ENCODE data around the gene B4GALT5.
"Not testable (repeated sequence)": the region's sequence is repeated elsewhere in the genome, so short reads cannot be mapped to it uniquely, and the experiment has no call there.

B4GALT5 gene

GRCh38 chr20:49671433-49671832 is 42.2 kb downstream of the B4GALT5 start:
- DNase-seq (ENCODE audit: low read depth, low spot score): no peak
- CTCF ChIA-PET: interaction anchor here (1.4 to 2.5 kb wide), 2 partner anchors 9 to 11 kb away, joined by 3 to 7 read pairs; no protein-coding TSS in a partner anchor
- POLR2A ChIA-PET: no interaction called here
- no peak overlapping the region for H3K4me3 ChIP-seq (ENCODE audit: low read depth, low read length)
- TF ChIP-seq CTCF (IDR thresholded peaks at IDR 0.05; ENCODE audit: insufficient read depth, low read length, missing control alignments): no peak

GRCh38 chr20:49669601-49670189 is 44.0 kb downstream of the B4GALT5 start:
- TF ChIP-seq CTCF (IDR thresholded peaks at IDR 0.05; ENCODE audit: insufficient read depth, low read length, missing control alignments): no peak
- POLR2A ChIA-PET: interaction anchor here (0.7 kb wide), 1 partner anchor 285 kb away, joined by 3 read pairs; no protein-coding TSS in a partner anchor
- no peak for DNase-seq (ENCODE audit: low read depth, low spot score)
- no peak overlapping the region for H3K4me3 ChIP-seq (ENCODE audit: low read depth, low read length)
- CTCF ChIA-PET: interaction anchor here (0.8 to 0.9 kb wide), 2 partner anchors 61 to 72 kb away, joined by 3 read pairs; no protein-coding TSS in a partner anchor

GRCh38 chr20:49668878-49669195 is 44.8 kb downstream of the B4GALT5 start:
- H3K4me3 ChIP-seq (ENCODE audit: low read depth, low read length); POLR2A ChIA-PET; DNase-seq (ENCODE audit: low read depth, low spot score): not testable (repeated sequence)
- CTCF ChIA-PET: interaction anchor here (1.0 to 1.5 kb wide), 3 partner anchors 17 to 177 kb away, joined by 3 to 4 read pairs (median 3); no protein-coding TSS in a partner anchor

- no peak for TF ChIP-seq CTCF (IDR thresholded peaks at IDR 0.05; ENCODE audit: insufficient read depth, low read length, missing control alignments)
- ChIA-PET POLR2A (no interaction called here), CTCF (interaction anchor here (1.0 to 1.5 kb wide), 3 partner anchors 18 to 178 kb away, joined by 3 to 4 read pairs (median 3); no protein-coding TSS in a partner anchor)
- no peak overlapping the region for H3K4me3 ChIP-seq (ENCODE audit: low read depth, low read length)
- DNase-seq (ENCODE audit: low read depth, low spot score): no peak
Observed at GRCh38 chr20:49668181-49668877, 45.3 kb downstream of the B4GALT5 start.

GRCh38 chr20:49666911-49667310 is 46.8 kb downstream of the B4GALT5 start:
- TF ChIP-seq CTCF (IDR thresholded peaks at IDR 0.05; ENCODE audit: insufficient read depth, low read length, missing control alignments): no peak
- POLR2A ChIA-PET: no interaction called here
- no peak overlapping the region for H3K4me3 ChIP-seq (ENCODE audit: low read depth, low read length)
- CTCF ChIA-PET: no interaction called here
- DNase-seq (ENCODE audit: low read depth, low spot score): no peak

- DNase-seq (ENCODE audit: low read depth, low spot score): no peak
- no peak for TF ChIP-seq CTCF (IDR thresholded peaks at IDR 0.05; ENCODE audit: insufficient read depth, low read length, missing control alignments)
- ChIA-PET CTCF (no interaction called here), POLR2A (no interaction called here)
- no peak overlapping the region for H3K4me3 ChIP-seq (ENCODE audit: low read depth, low read length)
Observed at GRCh38 chr20:49665796-49666195, 47.9 kb downstream of the B4GALT5 start.
